ENCODE data around the gene FCHSD1.
A peak's percentile ranks its signal among the peaks of the same experiment; 100 is the strongest.
"Not testable (repeated sequence)": the region's sequence is repeated elsewhere in the genome, so short reads cannot be mapped to it uniquely, and the experiment has no call there.

Gene FCHSD1

DNA sequence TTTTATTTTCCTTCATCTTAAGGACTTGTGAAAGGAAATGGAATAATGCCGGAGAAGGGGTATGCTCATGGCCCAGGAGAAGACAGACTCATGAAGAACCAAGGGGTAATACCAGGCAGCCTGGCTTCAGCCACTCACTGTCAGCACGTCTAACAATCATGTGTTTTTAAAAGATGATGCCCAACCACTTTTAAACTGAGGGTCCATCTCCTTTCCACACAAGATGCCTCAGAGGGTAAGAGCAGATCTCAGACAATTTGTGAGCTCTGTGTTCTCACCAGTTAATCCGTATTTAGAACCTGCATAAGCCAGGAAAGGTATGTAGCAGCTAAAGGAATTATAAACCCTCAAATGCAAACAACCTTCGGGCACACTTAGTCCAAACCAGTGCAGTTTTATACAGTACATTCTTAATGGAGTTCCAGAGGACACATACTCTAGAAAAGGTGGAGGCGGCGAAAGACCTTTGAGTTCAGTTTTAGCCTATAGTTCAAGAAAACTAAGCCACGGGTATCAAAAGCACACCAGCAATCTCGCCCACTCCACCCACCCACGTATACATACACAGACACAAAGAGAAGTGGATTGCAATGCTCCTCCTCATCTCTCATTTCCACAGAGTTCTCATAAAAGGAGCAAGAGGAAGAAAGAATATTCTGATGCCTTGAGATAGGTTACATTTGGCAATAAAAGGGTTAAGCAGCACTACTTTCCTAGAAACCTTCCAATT lies 35.1 kb downstream of the FCHSD1 start:
- no peak for DNase-seq

DNA sequence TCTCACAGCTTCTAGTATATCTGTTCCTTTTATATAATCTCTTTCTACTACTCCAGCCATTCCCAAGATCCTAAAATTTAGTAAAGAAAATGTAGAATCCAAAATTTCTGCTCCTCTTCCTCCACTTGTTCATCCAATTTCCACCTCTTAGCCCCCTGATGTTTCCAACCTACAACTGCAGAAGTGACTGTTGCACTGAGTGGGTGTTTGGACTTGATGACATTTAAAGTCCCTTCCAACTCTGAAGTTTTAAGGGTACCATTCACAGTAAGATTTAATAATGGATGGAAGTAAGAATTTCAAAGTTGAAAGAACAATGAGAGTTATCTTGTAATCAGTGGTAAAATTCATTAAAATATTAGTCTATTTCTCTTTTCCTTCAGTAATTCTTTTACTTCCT lies 37.9 kb downstream of the FCHSD1 start:
- no peak for DNase-seq

DNA sequence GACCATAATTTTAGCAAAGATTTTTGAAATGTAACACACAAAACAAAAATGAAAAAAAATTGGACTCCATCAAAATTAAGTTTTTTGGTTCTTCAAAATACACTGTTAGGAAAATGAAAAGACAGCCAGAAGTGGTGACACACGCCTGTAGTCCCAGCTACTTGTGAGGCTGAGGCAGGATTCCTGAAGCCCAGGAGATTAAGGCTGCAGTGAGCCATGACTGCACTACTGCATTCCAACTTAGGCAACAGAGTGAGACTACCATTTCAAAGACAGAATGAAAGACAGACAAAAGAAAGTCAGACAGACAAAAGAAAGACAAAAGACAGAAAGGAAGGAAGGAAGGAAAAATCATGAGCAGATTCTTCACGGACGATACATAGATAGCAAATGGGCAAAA lies 39.9 kb downstream of the FCHSD1 start:
- no peak for DNase-seq

DNA sequence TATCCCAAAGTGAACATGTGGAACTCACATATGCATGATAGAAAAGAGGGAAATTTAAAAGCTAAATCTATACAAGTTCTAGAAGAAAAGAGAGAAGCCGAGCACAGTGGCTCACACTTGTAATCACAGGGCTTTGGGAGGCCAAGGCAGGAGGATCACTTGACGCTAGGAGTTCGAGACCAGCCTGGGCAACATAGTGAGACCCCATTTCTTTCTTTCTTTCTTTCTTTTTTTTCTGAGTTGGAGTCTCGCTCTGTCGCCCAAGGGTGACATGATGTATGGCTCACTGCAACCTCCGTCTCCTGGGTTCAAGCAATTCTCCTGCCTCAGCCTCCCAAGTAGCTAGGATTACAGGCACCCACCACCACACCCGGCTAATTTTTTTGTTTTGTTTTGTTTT lies 41.3 kb downstream of the FCHSD1 start:
- not testable (repeated sequence) for DNase-seq

DNA sequence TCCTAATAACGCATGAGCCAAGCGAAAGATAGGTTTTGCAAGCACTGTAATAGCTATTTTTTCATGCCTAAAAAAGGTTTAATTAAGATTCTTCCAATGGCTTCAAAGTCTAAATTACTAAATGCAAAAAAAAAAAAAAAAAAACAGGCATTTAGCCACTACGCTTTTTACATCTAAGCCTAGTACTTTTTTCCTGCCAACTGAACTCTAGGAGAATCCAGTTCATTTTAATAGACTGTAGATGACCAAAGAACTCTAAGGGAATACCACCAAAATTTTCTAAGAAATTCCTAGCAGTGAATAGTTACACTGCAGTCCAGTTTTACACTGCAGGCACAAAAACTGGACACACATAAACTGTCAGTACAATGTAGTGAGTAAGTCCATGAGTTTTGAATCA lies 42.2 kb downstream of the FCHSD1 start:
- no peak for DNase-seq

DNA sequence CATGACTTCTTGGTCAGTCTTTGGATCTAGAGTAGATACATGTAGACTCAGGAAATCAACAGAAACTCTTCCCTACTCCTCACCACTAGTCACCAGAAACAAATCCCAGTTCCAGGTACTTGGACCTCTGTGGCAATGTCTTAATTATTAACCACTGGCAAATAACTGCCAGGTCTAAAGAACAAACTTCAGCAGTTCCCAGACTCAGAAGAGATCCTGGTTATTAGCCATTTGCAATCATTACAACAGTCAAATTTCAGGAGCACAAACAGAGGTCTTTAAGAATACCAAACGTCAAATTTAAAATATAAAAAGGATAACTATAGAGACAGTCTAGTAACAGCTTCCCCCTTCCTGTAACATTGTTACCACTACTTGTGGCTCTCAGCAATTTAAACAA lies 42.7 kb downstream of the FCHSD1 start:
- no peak for DNase-seq

DNA sequence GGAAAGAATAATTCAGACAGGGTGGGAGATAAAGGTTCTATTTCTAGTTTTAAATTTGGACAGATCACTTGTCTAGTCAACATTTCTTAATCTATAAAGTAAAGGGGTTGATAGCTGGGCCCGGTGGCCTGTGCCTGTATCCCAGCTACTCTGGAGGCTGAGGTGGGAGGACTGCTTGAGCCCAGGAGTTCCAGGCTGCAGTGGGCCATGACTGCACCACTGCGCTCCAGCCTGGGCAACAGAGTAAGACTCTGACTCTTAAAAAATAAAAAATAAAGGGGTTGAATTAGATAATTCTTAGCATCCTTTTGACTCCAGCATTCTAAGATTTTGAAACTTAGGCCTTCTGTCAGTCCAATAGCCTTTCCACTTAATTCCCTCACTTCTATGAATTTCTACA lies 43.2 kb downstream of the FCHSD1 start:
- no peak for DNase-seq

DNA sequence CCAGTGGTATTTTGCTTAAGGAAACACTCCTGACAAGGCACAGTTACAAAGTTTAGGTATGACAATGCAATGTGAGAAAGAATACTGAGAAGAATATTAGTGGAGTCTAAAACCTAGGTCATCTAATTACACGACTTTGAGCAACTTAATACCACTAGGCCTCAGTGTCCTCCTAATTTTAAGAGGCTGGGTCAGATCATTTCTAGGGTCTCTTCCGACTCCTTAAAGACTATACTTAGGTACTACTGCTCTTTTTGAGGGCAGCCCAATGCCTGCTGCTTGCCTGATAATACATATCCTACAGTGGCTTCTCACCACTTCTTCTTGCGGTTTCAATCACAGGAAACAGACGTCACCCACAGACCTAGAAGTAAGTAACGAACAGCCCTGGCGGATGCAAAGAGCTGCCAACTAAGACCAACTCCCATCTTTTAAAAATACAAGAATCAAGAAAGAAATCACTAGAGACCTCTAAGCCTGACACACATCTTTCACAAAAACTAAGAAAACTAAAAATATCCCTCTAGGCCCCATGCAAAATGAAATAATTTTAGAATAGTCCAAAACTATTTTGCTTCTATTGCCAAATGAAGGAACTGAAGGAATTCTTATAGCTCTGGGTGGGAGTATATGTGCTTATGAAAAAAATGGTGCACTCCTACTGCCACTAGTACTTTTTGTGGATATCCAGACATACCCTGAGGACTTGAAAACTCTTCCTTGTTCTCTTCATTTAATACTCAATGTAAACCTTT lies 45.5 kb downstream of the FCHSD1 start:
- peak; percentile 40 for DNase-seq

DNA sequence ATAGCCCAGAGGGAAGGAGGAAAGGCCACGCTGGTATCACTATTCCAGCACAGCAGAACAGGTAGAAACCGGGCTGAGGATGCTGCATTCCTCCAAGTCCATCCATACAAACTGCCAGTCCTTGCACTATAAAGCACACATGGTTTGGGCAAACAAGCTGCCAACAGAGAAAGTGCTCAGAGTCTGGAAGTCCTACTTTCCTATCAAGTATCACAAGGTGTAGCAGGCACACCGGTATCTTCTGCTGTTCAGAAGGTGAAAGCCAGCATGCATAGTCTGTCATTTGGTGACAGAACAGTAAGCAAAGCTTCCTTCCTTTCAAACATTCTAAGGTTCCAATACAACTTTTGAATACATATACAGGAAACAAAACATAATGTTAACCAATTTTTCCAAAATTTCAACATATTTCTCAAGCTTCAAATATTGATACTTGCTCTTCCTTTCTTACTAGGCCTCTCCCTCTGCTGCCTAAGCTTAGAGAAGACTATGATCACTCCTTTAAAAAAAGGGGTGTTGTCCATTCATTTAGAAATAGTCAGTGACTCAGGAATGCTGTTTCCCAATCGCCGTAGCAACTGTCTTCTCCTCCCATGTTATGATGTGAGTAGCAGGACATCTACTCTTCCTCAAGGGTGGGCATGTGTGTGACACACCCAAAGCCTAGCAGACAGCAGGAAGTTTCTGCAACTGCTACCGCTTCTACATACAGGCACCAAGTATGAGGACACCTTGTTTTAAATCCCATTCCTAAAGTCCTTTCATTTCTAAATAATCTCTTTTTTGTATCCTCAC lies 47.1 kb downstream of the FCHSD1 start:
- DNase-seq = no peak

DNA sequence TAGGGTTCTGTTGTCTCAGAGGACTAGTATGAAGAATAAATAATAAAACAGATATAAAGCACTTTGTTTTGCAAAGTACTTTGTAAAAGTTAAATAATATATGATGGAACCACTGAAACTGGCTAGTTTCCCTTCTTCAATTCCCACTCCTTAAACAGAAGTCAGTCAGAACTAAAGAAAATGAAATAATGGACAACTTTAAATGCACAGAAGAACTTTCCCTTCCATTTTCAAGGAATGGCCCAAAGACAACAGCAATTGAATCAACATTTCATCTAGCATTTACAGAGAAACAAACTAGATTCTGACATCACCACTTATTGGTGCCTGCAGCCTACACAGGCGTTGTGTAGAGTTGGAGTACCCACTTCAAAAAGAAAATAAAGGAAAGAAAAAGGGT lies 48.6 kb downstream of the FCHSD1 start:
- DNase-seq = no peak

DNA sequence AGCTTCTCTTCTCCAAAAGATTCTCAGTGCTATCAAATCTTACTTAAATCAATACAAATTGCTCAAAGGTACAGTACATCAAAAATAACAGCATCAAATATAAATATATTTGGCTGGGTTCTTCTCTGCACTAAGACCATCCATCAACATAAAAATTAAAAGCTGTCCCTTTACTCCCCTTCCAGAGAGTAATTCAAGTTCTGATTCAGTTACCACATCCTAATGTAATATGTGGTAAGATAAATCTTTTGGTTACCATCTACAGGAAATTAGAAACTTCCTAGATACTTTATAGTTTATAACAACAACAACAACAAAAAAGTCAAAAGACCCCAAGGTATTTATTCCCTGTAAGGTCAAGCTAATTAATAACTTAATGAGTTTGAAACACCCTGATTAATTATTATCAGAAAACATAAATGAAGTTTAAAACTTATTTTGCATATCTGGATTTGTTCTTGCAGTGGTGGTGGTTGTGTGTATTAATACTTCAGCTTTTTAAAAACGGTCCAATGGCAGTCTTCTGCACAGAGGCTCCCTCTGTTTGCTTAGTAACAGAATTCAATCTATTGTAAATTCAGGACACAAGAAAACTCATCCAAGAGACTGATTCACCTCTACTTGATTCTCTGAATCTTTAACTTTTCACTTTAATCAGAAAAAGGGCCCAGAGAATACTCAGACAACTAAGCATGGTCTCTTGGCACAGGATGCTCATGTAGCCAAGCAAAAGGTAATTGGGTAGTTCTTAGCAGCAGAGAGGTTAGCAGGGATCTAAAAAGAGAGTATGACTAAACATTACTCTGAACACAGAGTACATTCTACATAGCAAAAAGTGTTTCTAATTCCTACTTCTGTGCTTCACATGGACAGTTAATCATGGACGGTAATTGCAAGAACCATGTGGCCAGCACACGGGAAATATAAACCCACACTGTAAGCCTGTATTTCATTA lies 52.5 kb downstream of the FCHSD1 start:
- DNase-seq = no peak

DNA sequence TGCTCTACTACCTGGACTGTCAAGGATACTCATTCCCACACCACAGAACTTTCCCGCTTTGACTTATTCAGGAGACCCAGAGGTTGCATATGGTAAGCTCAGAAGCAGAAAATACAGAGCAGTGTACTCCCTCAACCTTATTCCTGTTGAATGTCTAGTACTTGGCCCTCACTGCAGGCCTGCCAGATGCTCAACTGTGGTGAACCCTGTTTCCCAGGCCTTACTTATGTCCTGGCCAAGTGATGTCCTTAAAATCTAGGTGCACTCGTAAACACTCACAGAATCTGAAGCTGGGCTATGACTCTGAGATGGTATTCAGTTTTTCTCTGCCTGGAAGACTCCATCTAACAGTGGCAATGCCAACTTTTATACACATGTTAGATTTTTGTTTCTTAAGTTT lies 53.4 kb downstream of the FCHSD1 start:
- no peak for DNase-seq

DNA sequence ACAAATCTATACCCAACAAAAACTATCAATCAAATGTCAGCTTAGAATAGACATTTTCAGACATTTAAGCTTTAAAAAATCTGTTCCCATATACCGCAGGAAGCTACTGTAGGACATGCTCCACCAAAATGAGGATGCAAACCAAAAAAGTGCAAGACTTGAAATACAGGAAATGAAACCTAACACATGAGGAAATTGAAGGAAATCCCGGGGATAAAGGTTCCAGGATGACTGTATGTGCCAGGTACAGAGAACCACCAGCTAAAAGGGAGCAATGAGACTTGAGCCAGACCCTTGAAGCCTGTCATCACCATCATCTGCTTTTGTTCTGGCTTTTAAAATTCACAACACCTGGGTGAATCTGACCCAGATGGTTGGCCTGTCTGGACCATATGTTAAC lies 53.8 kb downstream of the FCHSD1 start:
- no peak for DNase-seq

DNA sequence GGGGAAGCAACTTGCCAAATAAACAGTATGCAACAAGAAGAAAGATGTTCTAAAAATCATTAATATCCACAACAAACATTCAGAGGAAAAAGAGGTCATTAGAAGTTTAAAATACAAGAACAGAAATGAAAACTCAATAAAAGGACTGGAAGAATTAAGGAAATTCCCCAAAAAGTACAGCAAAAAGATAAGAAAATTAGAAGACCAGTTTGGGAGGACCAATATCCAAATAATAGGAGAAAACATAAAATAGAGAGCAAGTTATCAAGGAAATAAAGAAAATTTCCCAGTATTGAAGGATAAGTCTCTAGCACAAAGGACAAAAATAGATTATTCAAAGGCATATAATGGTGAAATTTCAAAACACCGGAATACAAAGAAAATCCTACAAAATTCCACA lies 54.4 kb downstream of the FCHSD1 start:
- DNase-seq = no peak

DNA sequence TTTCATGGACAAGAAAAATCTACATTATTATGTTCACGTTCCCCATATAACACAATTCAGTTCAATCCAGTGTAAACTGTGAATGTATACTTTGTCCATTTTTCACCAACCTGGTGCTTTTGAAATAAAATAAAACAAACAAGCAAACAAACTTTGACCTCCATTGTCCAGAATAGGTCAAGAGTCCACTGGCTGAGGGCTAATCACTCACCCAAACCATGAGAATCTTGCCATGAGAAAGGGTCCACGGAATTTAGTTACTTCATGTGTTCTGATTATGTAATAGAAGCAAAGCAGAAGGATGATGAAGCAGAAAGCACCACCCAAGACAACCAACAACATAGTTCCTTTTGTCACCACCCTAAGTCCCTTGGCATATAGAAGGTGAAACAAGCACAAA lies 61.1 kb downstream of the FCHSD1 start:
- DNase-seq = no peak
